ENCODE data around the gene STIM1.
A peak's percentile ranks its signal among the peaks of the same experiment; 100 is the strongest.
"Not testable (repeated sequence)": the region's sequence is repeated elsewhere in the genome, so short reads cannot be mapped to it uniquely, and the experiment has no call there.

STIM1 gene

DNA sequence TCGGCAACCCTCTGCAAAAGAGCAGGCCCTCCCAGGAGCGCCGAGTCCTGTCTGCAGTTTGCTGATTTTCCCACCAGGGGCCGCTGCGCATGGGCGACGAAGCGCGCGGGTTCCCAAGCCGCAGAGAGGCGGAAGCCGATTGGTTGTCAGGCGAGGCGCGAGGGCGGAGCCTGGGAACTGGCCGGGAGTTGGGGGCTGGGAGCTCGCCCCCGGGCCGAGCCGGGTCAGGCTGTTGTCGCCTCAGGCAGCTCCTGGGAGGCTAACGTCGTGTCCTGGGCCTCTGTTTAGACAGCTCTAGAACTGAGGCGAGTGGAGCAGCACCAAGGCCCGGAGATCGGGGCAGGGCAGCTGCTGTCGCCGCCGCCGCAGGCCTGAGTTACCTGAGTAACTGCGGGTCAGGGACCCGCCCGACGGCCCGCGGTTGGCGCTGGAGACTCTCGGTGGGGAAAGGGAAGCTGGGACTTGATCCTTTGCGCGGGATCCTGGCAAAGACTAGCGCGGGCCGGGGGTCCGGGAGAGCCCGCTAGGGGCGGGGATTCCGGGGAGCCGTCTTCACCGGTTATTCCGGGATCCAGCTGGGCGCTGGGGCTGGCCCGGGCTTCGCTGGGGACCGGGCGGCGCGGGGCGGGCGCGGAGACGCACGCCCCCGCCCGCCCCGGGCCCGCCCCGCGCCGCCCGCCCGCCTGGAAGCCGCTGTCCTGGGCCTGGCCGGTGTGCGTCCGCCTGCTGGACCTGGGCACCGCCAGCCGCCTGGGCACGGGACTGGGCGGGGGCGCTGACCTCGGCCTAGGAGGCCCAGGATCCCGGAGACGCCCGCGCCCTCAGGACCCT is at the start of gene STIM1:
Gene STIM1, plus strand, starts transcription at position 688 of the 831 bp plus-strand sequence. CDS start 607 bp downstream, outside the sequence.
- TF ChIP-seq, protein P1, sequence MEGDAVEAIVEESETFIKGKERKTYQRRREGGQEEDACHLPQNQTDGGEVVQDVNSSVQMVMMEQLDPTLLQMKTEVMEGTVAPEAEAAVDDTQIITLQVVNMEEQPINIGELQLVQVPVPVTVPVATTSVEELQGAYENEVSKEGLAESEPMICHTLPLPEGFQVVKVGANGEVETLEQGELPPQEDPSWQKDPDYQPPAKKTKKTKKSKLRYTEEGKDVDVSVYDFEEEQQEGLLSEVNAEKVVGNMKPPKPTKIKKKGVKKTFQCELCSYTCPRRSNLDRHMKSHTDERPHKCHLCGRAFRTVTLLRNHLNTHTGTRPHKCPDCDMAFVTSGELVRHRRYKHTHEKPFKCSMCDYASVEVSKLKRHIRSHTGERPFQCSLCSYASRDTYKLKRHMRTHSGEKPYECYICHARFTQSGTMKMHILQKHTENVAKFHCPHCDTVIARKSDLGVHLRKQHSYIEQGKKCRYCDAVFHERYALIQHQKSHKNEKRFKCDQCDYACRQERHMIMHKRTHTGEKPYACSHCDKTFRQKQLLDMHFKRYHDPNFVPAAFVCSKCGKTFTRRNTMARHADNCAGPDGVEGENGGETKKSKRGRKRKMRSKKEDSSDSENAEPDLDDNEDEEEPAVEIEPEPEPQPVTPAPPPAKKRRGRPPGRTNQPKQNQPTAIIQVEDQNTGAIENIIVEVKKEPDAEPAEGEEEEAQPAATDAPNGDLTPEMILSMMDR (conservative IDR thresholded peaks at IDR 0.05; ENCODE audit: low read depth, low read length): peak; percentile 89
- DNase-seq (ENCODE audit: low read depth): peak; percentile 95

DNA sequence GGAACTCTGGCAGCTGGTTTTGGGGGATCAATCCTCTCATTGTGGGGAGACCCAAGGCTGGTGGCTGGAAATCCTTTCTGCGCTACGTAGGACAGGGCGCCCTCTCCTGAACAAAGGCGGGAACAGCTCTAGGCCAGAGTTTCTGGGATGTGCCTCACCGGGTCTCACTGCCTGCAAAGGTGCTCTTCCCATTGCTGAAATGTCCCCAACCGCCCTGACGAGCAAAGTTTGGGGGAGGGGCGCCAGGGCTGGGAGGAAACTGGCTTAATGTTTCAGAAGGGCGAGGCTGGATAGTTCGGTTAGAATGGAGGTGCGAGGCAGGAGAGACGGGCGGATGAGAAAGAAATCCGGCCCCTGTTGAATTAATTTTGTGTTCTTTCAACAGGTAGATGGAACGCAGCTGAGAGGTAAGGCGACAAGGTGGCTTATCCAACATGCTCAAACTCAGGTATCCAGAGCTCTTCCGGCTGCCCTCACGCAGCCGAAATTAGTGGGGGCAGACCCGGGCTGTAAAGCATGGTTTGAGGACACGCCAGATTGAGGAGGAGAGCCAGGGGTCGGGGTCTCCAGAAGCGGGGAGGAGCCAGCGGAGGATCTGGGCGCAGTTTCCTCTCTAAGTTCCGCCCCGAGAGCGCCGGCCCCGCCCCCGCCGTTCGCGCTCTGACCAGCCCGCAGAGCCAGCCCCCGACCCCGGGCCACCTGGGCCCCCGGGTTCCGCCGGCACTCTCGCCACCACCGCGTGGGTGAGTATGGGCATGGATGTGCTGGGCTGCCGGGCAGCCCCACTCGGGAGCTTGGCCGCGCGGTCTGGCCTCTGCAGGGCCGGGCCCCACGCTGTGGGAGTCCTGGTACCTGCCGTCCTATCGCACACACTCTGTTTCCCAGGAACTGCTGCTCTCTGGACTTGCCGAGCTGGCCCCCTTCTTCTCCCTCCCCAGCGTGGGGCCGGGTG is 47.3 kb upstream of the STIM1 start, which contains the start of gene PGAP2:
Gene PGAP2, plus strand, starts transcription at position 652 of the 952 bp plus-strand sequence. CDS start 2,700 bp downstream, outside the sequence.
- DNase-seq (ENCODE audit: low read depth): peak; percentile 66
- peak within 1 kb of the TSS; percentile 85 for H3K4me3 ChIP-seq (ENCODE audit: low read depth, low read length)
- TF ChIP-seq, protein P1 (conservative IDR thresholded peaks at IDR 0.05; ENCODE audit: low read depth, low read length): peak; percentile 88

More for the DNA sequence above, at the start of gene STIM1:
- peak within 1 kb of the TSS; percentile 86 for H3K4me3 ChIP-seq (ENCODE audit: low read depth, low read length)

DNA sequence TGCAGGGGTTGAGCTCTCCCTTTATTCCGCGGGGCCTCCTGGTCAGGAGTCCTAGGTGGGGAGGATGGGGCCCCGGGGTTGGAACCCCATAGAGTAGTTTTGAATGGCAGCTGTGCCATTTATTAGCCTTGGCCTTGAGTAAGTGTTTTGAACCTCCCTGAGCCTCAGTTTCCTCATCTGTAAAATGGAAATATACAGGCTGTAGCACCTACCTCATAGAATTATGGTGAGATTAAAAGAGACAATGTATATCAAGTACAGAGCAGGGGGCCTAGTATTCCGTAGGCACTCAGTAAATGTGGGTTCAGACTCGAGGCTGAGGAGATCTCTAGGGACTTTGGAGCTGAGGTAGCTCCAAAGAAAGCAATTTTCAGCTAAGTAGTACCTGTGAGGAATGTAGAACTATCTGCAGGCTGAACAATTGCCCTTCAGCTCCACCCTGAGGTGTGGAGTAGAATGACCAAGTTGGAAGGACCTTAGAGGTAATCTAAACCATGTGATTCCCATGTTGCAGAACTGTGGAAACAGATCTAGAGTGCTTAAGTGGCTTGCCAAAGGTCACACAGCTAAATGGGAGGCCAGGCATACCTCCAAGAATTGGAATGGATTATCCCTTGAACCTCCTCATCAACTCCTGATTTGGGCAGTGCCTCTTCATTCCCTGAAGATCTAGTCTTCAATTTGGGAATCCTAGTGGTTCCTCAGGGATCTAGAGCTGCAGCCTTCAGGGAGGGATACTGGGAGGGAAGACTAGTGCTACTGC is 46.4 kb upstream of the STIM1 start:
- H3K4me3 ChIP-seq (ENCODE audit: low read depth, low read length): peak overlapping the region; percentile 85
- DNase-seq (ENCODE audit: low read depth): peak; percentile 77
- TF ChIP-seq, protein P1 (conservative IDR thresholded peaks at IDR 0.05; ENCODE audit: low read depth, low read length): peak; percentile 63

DNA sequence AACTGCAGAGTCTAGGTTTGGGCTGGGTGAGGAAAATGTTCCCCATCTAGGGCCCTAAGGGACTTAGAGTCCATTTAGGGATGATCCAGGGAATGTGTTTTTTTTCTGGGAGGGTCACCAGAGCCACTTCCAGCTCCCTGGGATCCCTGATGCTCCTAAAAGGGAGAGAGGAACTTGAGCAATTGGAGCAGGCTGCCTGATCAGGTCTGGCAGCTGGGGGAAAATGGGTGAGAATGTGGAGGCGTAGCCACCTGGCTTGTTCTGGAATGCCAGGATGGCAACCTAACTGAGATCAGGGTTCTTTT is 45.9 kb upstream of the STIM1 start:
- TF ChIP-seq, protein P1 (conservative IDR thresholded peaks at IDR 0.05; ENCODE audit: low read depth, low read length): no peak
- DNase-seq (ENCODE audit: low read depth): no peak
- H3K4me3 ChIP-seq (ENCODE audit: low read depth, low read length): no peak overlapping the region

DNA sequence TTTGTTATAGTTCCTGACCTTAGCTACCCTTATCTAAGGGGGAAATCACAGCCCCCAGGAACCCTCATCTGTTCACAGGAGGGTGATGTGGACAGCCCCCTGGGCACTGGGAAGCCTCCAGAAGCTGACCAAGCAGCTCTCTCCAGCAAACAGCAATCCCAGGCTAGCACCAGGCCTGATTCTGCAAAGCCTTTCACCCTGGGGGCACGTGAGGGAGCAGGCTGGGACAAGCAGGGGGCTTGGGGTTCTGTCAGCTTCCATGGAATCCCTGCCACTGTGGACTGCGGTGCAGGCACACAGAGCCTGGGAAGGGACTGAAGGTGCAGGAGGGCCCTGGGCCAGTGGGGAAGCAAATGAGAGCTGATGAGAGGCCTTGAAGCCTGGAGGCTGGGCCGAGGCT is 45.0 kb upstream of the STIM1 start:
- no peak for DNase-seq (ENCODE audit: low read depth)
- no peak overlapping the region for H3K4me3 ChIP-seq (ENCODE audit: low read depth, low read length)
- TF ChIP-seq, protein P1 (conservative IDR thresholded peaks at IDR 0.05; ENCODE audit: low read depth, low read length): no peak

DNA sequence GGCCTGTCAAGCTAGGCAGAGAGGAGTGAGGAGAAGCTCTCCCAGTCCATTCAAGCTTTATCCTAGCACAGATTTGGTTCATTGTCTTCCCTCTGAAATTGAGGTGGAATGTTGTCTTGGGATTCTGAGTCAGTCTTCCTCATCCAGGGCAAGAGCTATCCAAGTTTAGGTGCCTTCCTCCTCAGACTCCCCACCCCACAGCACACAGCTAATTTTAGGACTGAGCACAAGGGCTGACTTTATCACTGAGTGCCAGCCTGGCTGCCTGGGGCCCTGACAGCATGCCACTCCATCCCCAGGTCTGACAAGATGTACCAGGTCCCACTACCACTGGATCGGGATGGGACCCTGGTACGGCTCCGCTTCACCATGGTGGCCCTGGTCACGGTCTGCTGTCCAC is 44.5 kb upstream of the STIM1 start:
- TF ChIP-seq, protein P1 (conservative IDR thresholded peaks at IDR 0.05; ENCODE audit: low read depth, low read length): no peak
- no peak for DNase-seq (ENCODE audit: low read depth)
- no peak overlapping the region for H3K4me3 ChIP-seq (ENCODE audit: low read depth, low read length)

DNA sequence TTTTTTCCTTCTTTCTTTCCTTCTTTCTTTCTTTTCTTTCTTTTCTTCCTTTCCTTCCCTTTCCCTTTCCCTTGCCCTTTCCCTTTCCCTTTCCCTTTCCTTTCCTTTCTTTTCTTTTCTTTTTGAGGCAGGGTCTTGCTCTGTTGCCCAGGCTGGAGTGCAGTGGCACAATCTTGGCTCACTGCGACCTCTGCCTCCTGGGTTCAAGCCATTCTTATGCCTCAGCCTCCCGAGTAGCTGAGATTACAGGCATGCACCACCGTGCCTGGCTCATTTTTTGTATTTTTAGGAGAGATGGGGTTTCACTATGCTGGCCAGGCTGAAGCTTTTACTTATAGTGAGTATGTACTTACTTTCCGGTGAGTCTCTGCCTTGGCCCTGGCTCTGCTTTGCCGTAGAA is 40.6 kb upstream of the STIM1 start:
- H3K4me3 ChIP-seq (ENCODE audit: low read depth, low read length); DNase-seq (ENCODE audit: low read depth): not testable (repeated sequence)
